HepG2 (cell line): Measurements from ENCODE around the gene E2F8.

Experiments
- ELF3 ChIP-seq: IDR thresholded peaks from 2 replicates; pipeline ENCODE4 v1.6.1; 2016; ENCODE audit warnings: missing genetic modification reagents, missing compliant biosample characterization
- FOXK2 ChIP-seq: fragments of 450-650 bp; IDR thresholded peaks from 2 replicates; pipeline ENCODE4 v1.6.1; 2016
- PHB2 ChIP-seq: fragments of 450-650 bp; IDR thresholded peaks from 2 replicates; pipeline ENCODE4 v1.6.1; 2018; ENCODE audit not compliant: partially characterized antibody
- SAFB2 ChIP-seq: sonication (generic); formaldehyde crosslinking; IDR thresholded peaks from 2 replicates; pipeline ENCODE4 v1.5.1; 2020; ENCODE audit warnings: missing genetic modification reagents, low read depth, mild to moderate bottlenecking, borderline replicate concordance
- SP1 ChIP-seq, 2 experiments: fragments of 450-650 bp in 1 of 2; sonication (generic) in 1 of 2; formaldehyde crosslinking in 1 of 2; IDR thresholded peaks; 2 replicates each; pipeline versions ENCODE4 v1.4.0 to v1.6.1; 2016 to 2020; ENCODE audit warnings: missing genetic modification reagents in 1 of 2
- ZNF367 ChIP-seq: sonication (generic); formaldehyde crosslinking; IDR thresholded peaks from 2 replicates; pipeline ENCODE4 v1.4.0; 2020; ENCODE audit warnings: missing genetic modification reagents, borderline replicate concordance
- ZSCAN30 ChIP-seq: sonication (generic); formaldehyde crosslinking; IDR thresholded peaks from 2 replicates; pipeline ENCODE4 v1.5.0; 2020; ENCODE audit warnings: mild to moderate bottlenecking, missing genetic modification reagents
- TF ChIP-seq, protein P1 (sequence below): IDR thresholded peaks from 2 replicates; pipeline ENCODE4 v1.6.1; 2016; ENCODE audit warnings: low read depth, control low read depth
- TF ChIP-seq, protein P2 (sequence below), 2 experiments: fragments of 450-650 bp in 1 of 2; sonication (generic) in 1 of 2; formaldehyde crosslinking in 1 of 2; IDR thresholded peaks; 2 replicates each; pipeline versions ENCODE4 v1.6.1 to v1.8.0; 2016 to 2022; ENCODE audit warnings: antibody characterized with exemption in 1 of 2, mild to moderate bottlenecking in 1 of 2, missing genetic modification reagents in 1 of 2
- TF ChIP-seq, protein P3 (sequence below): sonication (generic); formaldehyde crosslinking; IDR thresholded peaks from 2 replicates; pipeline ENCODE4 v1.8.0; 2022; ENCODE audit warnings: missing genetic modification reagents, mild to moderate bottlenecking, borderline replicate concordance
- TF ChIP-seq, protein P4 (sequence below): sonication (generic); formaldehyde crosslinking; IDR thresholded peaks from 2 replicates; pipeline ENCODE4 v1.5.0; 2020; ENCODE audit warnings: mild to moderate bottlenecking, missing genetic modification reagents, moderate library complexity
- TF ChIP-seq, protein P5 (sequence below): sonication (generic); formaldehyde crosslinking; IDR thresholded peaks from 2 replicates; pipeline ENCODE4 v1.5.0; 2020; ENCODE audit warnings: missing genetic modification reagents

DNA sequence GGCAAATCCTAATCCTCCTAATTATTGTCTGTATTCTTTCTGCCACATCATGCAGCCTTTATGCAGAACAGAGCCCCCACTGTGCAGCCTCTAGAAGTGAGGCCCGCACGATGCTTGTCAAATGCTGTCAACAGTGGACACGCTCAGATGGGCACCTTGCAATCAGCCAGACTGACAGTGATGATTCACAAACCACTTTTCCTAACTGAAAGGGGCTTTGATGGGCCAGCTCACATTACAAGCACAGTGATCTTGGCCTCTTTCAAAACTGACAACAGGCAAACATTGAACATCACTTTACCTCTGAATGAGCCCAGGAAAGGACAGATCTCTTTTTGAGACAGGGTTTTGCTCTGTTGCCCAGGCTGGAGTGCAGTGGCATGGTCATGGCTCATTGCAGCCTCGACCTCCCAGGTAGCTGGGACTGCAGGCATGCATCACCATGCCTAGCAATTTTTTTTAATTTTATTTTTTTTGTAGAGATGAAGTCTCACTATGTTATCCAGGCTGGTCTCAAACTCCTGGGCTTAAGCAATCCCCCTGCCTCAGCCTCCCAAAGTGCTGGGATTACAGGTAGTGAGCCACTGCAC is 18.0 kb upstream of the E2F8 start:
- TF ChIP-seq ELF3 (CRISPR knock-in tag) (no peak), FOXK2 (no peak), ZNF367 (CRISPR knock-in tag) (no peak), PHB2 (no peak), SAFB2 (CRISPR knock-in tag) (no peak), ZSCAN30 (CRISPR knock-in tag) (no peak), SP1 (IDR thresholded peaks at IDR 0.05) (no peak), SP1 (CRISPR knock-in tag; IDR thresholded peaks at IDR 0.05) (no peak)
- TF ChIP-seq, protein P1, sequence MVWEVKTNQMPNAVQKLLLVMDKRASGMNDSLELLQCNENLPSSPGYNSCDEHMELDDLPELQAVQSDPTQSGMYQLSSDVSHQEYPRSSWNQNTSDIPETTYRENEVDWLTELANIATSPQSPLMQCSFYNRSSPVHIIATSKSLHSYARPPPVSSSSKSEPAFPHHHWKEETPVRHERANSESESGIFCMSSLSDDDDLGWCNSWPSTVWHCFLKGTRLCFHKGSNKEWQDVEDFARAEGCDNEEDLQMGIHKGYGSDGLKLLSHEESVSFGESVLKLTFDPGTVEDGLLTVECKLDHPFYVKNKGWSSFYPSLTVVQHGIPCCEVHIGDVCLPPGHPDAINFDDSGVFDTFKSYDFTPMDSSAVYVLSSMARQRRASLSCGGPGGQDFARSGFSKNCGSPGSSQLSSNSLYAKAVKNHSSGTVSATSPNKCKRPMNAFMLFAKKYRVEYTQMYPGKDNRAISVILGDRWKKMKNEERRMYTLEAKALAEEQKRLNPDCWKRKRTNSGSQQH = no peak
- TF ChIP-seq, protein P2, sequence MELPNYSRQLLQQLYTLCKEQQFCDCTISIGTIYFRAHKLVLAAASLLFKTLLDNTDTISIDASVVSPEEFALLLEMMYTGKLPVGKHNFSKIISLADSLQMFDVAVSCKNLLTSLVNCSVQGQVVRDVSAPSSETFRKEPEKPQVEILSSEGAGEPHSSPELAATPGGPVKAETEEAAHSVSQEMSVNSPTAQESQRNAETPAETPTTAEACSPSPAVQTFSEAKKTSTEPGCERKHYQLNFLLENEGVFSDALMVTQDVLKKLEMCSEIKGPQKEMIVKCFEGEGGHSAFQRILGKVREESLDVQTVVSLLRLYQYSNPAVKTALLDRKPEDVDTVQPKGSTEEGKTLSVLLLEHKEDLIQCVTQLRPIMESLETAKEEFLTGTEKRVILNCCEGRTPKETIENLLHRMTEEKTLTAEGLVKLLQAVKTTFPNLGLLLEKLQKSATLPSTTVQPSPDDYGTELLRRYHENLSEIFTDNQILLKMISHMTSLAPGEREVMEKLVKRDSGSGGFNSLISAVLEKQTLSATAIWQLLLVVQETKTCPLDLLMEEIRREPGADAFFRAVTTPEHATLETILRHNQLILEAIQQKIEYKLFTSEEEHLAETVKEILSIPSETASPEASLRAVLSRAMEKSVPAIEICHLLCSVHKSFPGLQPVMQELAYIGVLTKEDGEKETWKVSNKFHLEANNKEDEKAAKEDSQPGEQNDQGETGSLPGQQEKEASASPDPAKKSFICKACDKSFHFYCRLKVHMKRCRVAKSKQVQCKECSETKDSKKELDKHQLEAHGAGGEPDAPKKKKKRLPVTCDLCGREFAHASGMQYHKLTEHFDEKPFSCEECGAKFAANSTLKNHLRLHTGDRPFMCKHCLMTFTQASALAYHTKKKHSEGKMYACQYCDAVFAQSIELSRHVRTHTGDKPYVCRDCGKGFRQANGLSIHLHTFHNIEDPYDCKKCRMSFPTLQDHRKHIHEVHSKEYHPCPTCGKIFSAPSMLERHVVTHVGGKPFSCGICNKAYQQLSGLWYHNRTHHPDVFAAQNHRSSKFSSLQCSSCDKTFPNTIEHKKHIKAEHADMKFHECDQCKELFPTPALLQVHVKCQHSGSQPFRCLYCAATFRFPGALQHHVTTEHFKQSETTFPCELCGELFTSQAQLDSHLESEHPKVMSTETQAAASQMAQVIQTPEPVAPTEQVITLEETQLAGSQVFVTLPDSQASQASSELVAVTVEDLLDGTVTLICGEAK (IDR thresholded peaks at IDR 0.05) = no peak
- TF ChIP-seq, protein P2 (CRISPR knock-in tag; IDR thresholded peaks at IDR 0.05) = no peak
- TF ChIP-seq, protein P3, sequence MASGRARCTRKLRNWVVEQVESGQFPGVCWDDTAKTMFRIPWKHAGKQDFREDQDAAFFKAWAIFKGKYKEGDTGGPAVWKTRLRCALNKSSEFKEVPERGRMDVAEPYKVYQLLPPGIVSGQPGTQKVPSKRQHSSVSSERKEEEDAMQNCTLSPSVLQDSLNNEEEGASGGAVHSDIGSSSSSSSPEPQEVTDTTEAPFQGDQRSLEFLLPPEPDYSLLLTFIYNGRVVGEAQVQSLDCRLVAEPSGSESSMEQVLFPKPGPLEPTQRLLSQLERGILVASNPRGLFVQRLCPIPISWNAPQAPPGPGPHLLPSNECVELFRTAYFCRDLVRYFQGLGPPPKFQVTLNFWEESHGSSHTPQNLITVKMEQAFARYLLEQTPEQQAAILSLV (CRISPR knock-in tag) = no peak
- TF ChIP-seq, protein P4, sequence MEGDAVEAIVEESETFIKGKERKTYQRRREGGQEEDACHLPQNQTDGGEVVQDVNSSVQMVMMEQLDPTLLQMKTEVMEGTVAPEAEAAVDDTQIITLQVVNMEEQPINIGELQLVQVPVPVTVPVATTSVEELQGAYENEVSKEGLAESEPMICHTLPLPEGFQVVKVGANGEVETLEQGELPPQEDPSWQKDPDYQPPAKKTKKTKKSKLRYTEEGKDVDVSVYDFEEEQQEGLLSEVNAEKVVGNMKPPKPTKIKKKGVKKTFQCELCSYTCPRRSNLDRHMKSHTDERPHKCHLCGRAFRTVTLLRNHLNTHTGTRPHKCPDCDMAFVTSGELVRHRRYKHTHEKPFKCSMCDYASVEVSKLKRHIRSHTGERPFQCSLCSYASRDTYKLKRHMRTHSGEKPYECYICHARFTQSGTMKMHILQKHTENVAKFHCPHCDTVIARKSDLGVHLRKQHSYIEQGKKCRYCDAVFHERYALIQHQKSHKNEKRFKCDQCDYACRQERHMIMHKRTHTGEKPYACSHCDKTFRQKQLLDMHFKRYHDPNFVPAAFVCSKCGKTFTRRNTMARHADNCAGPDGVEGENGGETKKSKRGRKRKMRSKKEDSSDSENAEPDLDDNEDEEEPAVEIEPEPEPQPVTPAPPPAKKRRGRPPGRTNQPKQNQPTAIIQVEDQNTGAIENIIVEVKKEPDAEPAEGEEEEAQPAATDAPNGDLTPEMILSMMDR = no peak
- TF ChIP-seq, protein P5, sequence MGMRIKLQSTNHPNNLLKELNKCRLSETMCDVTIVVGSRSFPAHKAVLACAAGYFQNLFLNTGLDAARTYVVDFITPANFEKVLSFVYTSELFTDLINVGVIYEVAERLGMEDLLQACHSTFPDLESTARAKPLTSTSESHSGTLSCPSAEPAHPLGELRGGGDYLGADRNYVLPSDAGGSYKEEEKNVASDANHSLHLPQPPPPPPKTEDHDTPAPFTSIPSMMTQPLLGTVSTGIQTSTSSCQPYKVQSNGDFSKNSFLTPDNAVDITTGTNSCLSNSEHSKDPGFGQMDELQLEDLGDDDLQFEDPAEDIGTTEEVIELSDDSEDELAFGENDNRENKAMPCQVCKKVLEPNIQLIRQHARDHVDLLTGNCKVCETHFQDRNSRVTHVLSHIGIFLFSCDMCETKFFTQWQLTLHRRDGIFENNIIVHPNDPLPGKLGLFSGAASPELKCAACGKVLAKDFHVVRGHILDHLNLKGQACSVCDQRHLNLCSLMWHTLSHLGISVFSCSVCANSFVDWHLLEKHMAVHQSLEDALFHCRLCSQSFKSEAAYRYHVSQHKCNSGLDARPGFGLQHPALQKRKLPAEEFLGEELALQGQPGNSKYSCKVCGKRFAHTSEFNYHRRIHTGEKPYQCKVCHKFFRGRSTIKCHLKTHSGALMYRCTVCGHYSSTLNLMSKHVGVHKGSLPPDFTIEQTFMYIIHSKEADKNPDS = no peak
